MM.1S (cell line): Measurements from ENCODE around the gene RBM47.

ENCODE experiments used
- DNase-seq: peaks from one replicate; pipeline ENCODE4 v3.0.0-alpha.2; 2015
- H2AFZ ChIP-seq: fragments of 300-600 bp; sonication (generic); 2 replicates; pipeline ENCODE4 v1.6.0; 2016; ENCODE audit warnings: antibody characterized with exemption, low read length
- H3F3A ChIP-seq: fragments of 300-600 bp; sonication (generic); 2 replicates; pipeline ENCODE4 v1.6.1; 2016; ENCODE audit warnings: mild to moderate bottlenecking, antibody characterized with exemption, low read length, moderate library complexity, mixed read lengths; ENCODE audit not compliant: insufficient read depth
- H3K27ac ChIP-seq: fragments of 300-600 bp; sonication (generic); 2 replicates; pipeline ENCODE4 v1.5.1; 2016; ENCODE audit warnings: mild to moderate bottlenecking, low read length
- H3K27me3 ChIP-seq: fragments of 300-600 bp; sonication (generic); replicated peaks from 2 replicates; pipeline ENCODE4 v1.6.0; 2016; ENCODE audit warnings: low read length; ENCODE audit not compliant: insufficient read depth
- H3K36me3 ChIP-seq: fragments of 300-600 bp; sonication (generic); replicated peaks from 2 replicates; pipeline ENCODE4 v1.6.1; 2016; ENCODE audit warnings: mild to moderate bottlenecking, low read length, mixed read lengths; ENCODE audit not compliant: insufficient read depth
- H3K4me1 ChIP-seq: fragments of 300-600 bp; sonication (generic); 2 replicates; pipeline ENCODE4 v1.6.1; 2016; ENCODE audit warnings: low read length, mixed read lengths
- H3K4me2 ChIP-seq: fragments of 300-600 bp; sonication (generic); 2 replicates; pipeline ENCODE4 v1.6.0; 2016; ENCODE audit warnings: low read depth, low read length
- H3K4me3 ChIP-seq: fragments of 300-600 bp; sonication (generic); 2 replicates; pipeline ENCODE4 v1.5.1; 2016; ENCODE audit warnings: low read length, mixed read lengths
- H3K79me2 ChIP-seq: fragments of 300-600 bp; sonication (generic); 2 replicates; pipeline ENCODE4 v1.6.1; 2016; ENCODE audit warnings: mixed run types, low read length, mixed read lengths
- H3K9ac ChIP-seq: fragments of 300-600 bp; sonication (generic); 2 replicates; pipeline ENCODE4 v1.6.1; 2016; ENCODE audit warnings: low read length, mixed read lengths
- H3K9me2 ChIP-seq: fragments of 300-600 bp; sonication (generic); replicated peaks from 2 replicates; pipeline ENCODE4 v1.6.1; 2016; ENCODE audit warnings: mild to moderate bottlenecking, low read length, mixed read lengths; ENCODE audit not compliant: insufficient read depth
- H3K9me3 ChIP-seq: fragments of 300-600 bp; sonication (generic); replicated peaks from 2 replicates; pipeline ENCODE4 v1.6.1; 2016; ENCODE audit warnings: mild to moderate bottlenecking, low read length, mixed read lengths; ENCODE audit not compliant: insufficient read depth
- H4K20me1 ChIP-seq: fragments of 300-600 bp; sonication (generic); 2 replicates; pipeline ENCODE4 v1.6.1; 2016; ENCODE audit warnings: mild to moderate bottlenecking, low read length, moderate library complexity, mixed read lengths; ENCODE audit not compliant: insufficient read depth
- CTCF ChIP-seq: fragments of 300-600 bp; sonication (generic); IDR thresholded peaks from 2 replicates; pipeline ENCODE4 v1.5.1; 2016; ENCODE audit warnings: antibody characterized with exemption, low read length, mixed read lengths
- EZH2 ChIP-seq: fragments of 300-600 bp; sonication (generic); optimal IDR thresholded peaks from 2 replicates; pipeline ENCODE3; 2017; ENCODE audit warnings: low read depth, mild to moderate bottlenecking, antibody characterized with exemption, low read length, mixed read lengths
- EZH2phosphoT487 ChIP-seq: fragments of 300-600 bp; sonication (generic); IDR thresholded peaks from 2 replicates; pipeline ENCODE4 v1.6.1; 2018; ENCODE audit warnings: antibody characterized with exemption, low read length

Gene RBM47

GRCh38 chr4:40586034-40586433 lies 43.6 kb downstream of the RBM47 start:
- H3K9ac ChIP-seq = no peak overlapping the region
- H2AFZ ChIP-seq = no peak overlapping the region
- no peaks in the 10 kb centered on the region for H3K9me3 ChIP-seq
- H3K27ac ChIP-seq = no peak overlapping the region
- H3K4me2 ChIP-seq = no peak overlapping the region
- no peaks in the 10 kb centered on the region for H3K27me3 ChIP-seq
- H3K4me1 ChIP-seq = peaks cover 15% of the 10 kb centered on the region
- H3K36me3 ChIP-seq = no peaks in the 10 kb centered on the region
- H3K9me2 ChIP-seq = no peaks in the 10 kb centered on the region
- no peaks in the 10 kb centered on the region for H4K20me1 ChIP-seq
- DNase-seq = no peak
- TF ChIP-seq EZH2phosphoT487 = no peak
- no peak for TF ChIP-seq EZH2
- TF ChIP-seq CTCF = no peak
- H3F3A ChIP-seq = peaks cover 12% of the 10 kb centered on the region; the same call in 1 of the 2 replicates
- peaks cover 71% of the 10 kb centered on the region for H3K79me2 ChIP-seq
- H3K4me3 ChIP-seq = no peak overlapping the region

DNA sequence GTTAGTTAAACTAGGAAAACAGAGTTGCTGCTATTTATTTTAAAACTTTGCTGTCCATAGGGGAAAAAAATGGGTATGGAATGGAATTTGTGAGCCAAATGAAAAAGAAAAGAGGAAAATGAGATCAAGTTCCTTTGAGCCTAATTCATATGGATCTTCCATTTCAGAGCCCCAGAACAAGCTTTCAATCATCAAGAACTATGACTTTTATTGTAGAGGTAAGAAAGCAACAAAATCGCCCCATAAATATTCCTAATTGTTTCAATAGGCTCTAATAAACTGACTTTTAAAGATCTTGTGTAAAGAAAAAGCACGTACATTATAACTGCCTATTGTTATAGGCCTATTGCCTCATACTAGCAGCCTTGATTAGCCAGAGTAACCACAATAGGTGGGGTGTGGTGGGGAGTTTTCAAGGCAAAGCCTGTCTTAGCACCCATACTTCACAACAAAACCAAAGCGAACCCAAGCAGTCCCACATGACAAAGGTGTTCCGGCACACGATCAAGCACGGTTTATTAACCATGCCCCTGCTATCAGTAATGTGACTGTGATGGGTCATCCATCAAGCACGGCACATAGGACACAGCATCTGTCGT lies 44.4 kb downstream of the RBM47 start:
- no peak overlapping the region for H2AFZ ChIP-seq
- no peak overlapping the region for H3K9ac ChIP-seq
- peaks cover 12% of the 10 kb centered on the region; the same call in 1 of the 2 replicates for H3F3A ChIP-seq
- no peak for DNase-seq
- no peaks in the 10 kb centered on the region for H3K27me3 ChIP-seq
- peaks cover 75% of the 10 kb centered on the region for H3K79me2 ChIP-seq
- no peak overlapping the region for H3K4me2 ChIP-seq
- H3K4me3 ChIP-seq = no peak overlapping the region
- H3K9me3 ChIP-seq = no peaks in the 10 kb centered on the region
- no peaks in the 10 kb centered on the region for H3K9me2 ChIP-seq
- H4K20me1 ChIP-seq = no peaks in the 10 kb centered on the region
- H3K27ac ChIP-seq = no peak overlapping the region
- H3K36me3 ChIP-seq = no peaks in the 10 kb centered on the region
- H3K4me1 ChIP-seq = peaks cover 21% of the 10 kb centered on the region
- TF ChIP-seq CTCF (no peak), EZH2 (no peak), EZH2phosphoT487 (no peak)

- Histone ChIP-seq H3F3A (peaks cover 12% of the 10 kb centered on the region; the same call in 1 of the 2 replicates), H3K36me3 (no peaks in the 10 kb centered on the region), H3K9me3 (no peaks in the 10 kb centered on the region), H3K4me1 (peaks cover 21% of the 10 kb centered on the region), H3K9me2 (no peaks in the 10 kb centered on the region), H2AFZ (no peak overlapping the region), H3K4me2 (no peak overlapping the region), H3K27ac (no peak overlapping the region), H3K79me2 (peaks cover 76% of the 10 kb centered on the region), H3K27me3 (no peaks in the 10 kb centered on the region), H3K4me3 (no peak overlapping the region), H4K20me1 (no peaks in the 10 kb centered on the region), H3K9ac (no peak overlapping the region)
- no peak for DNase-seq
- no peak for TF ChIP-seq EZH2phosphoT487
- no peak for TF ChIP-seq EZH2
- no peak for TF ChIP-seq CTCF
Observed at GRCh38 chr4:40584517-40585141, 45.0 kb downstream of the RBM47 start.
